Measurements from ENCODE around the gene MRPS31.

The MRPS31 gene

GRCh38 chr13:40770934-40771618, at the start of gene MRPS31:
Gene MRPS31 (minus strand): TSS chr13:40771190. CDS start chr13:40771136, 54 bp downstream.
- DNase-seq: peak; percentile 92 to 95

- DNase-seq: no peak
Measured at GRCh38 chr13:40819797-40820315, 48.9 kb upstream of the MRPS31 start.

- no peak for DNase-seq
Measured at GRCh38 chr13:40818926-40819325, 47.9 kb upstream of the MRPS31 start.

- no peak for DNase-seq
Measured at GRCh38 chr13:40814803-40815202, 43.8 kb upstream of the MRPS31 start.

- DNase-seq: peak in 1 of 2 experiments; percentile 30
Measured at GRCh38 chr13:40813667-40814454, 42.9 kb upstream of the MRPS31 start.

- no peak for DNase-seq
Measured at GRCh38 chr13:40812724-40813445, 41.9 kb upstream of the MRPS31 start.

GRCh38 chr13:40812102-40812501, 41.1 kb upstream of the MRPS31 start:
- no peak for DNase-seq

GRCh38 chr13:40809471-40809870, 38.5 kb upstream of the MRPS31 start:
- DNase-seq: no peak

- no peak for DNase-seq
Measured at GRCh38 chr13:40806241-40806640, 35.3 kb upstream of the MRPS31 start.

- DNase-seq: no peak
Measured at GRCh38 chr13:40803316-40803715, 32.3 kb upstream of the MRPS31 start.

GRCh38 chr13:40801255-40802217, 30.5 kb upstream of the MRPS31 start:
- no peak for DNase-seq

GRCh38 chr13:40800559-40800958, 29.6 kb upstream of the MRPS31 start:
- DNase-seq: no peak

GRCh38 chr13:40799508-40799907, 28.5 kb upstream of the MRPS31 start:
- no peak for DNase-seq

- DNase-seq: no peak
Measured at GRCh38 chr13:40798380-40798779, 27.4 kb upstream of the MRPS31 start.

GRCh38 chr13:40796649-40797048, 25.7 kb upstream of the MRPS31 start:
- DNase-seq: no peak

- DNase-seq: no peak
Measured at GRCh38 chr13:40794414-40795368, 23.7 kb upstream of the MRPS31 start.

GRCh38 chr13:40793339-40793738, 22.3 kb upstream of the MRPS31 start:
- no peak for DNase-seq

- no peak for DNase-seq
Measured at GRCh38 chr13:40792284-40793051, 21.5 kb upstream of the MRPS31 start.

- DNase-seq: no peak
Measured at GRCh38 chr13:40790154-40790616, 19.2 kb upstream of the MRPS31 start.
